Parathyroid adenoma (tissue), 2 donors: ENCODE results near the gene FUT7.

Experiments
- H2AFZ ChIP-seq: fragments of 300-600 bp; sonication (generic); one replicate; pipeline ENCODE4 v1.7.0; 2017; ENCODE audit warnings: antibody characterized with exemption, mild to moderate bottlenecking
- H3K27ac ChIP-seq: fragments of 300-600 bp; sonication (generic); one replicate; pipeline ENCODE4 v1.7.0; 2017
- H3K27me3 ChIP-seq: fragments of 300-600 bp; sonication (generic); one replicate; pipeline ENCODE4 v1.7.0; 2017; ENCODE audit warnings: low read length; ENCODE audit not compliant: control insufficient read depth, insufficient read depth
- H3K36me3 ChIP-seq: fragments of 300-600 bp; sonication (generic); one replicate; pipeline ENCODE4 v1.7.0; 2017; ENCODE audit warnings: low read length; ENCODE audit not compliant: control insufficient read depth, insufficient read depth
- H3K4me1 ChIP-seq: fragments of 300-600 bp; sonication (generic); one replicate; pipeline ENCODE4 v1.7.0; 2017; ENCODE audit warnings: control low read depth
- H3K4me2 ChIP-seq: fragments of 300-600 bp; sonication (generic); one replicate; pipeline ENCODE4 v1.7.0; 2017; ENCODE audit warnings: low read length
- H3K4me3 ChIP-seq: fragments of 300-600 bp; sonication (generic); one replicate; pipeline ENCODE4 v1.7.0; 2017; ENCODE audit warnings: low read depth, low read length
- H3K79me2 ChIP-seq: fragments of 300-600 bp; sonication (generic); one replicate; pipeline ENCODE4 v1.7.0; 2017; ENCODE audit warnings: control low read depth
- H3K9ac ChIP-seq: fragments of 300-600 bp; sonication (generic); one replicate; pipeline ENCODE4 v1.7.0; 2017; ENCODE audit warnings: mild to moderate bottlenecking
- H3K9me3 ChIP-seq: fragments of 300-600 bp; sonication (generic); one replicate; pipeline ENCODE4 v1.7.0; 2017; ENCODE audit warnings: low read length; ENCODE audit not compliant: control insufficient read depth
- CTCF ChIP-seq: fragments of 300-600 bp; sonication (generic); IDR thresholded peaks from one replicate; pipeline ENCODE4 v1.7.0; 2017; ENCODE audit warnings: antibody characterized with exemption, mild to moderate bottlenecking
- donor health status: primary hyperparathyroidism.

The FUT7 gene

DNA sequence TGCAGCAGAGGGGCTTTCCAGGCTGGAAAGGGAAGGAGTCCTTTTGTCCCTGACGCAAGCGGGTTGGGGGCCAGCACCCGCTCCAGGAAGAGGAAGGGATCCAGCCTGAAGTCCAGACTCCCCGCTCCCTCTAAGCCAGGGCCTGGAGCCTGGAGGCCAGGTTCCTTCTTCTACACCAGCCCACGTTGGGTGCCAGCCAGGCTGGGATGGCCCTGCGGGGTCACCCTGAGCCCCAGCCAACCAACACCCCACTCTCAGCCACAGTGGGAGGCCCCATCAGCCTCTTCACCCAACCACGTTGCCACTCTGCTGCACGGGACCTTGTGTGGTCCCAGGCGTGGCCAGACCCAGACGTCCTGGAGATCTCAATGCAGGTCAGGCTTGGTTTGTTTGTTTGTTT is 970 bp upstream of the FUT7 start:
- no peak overlapping the region for H3K27ac ChIP-seq
- no peak overlapping the region for H3K4me2 ChIP-seq
- H3K36me3 ChIP-seq: no peaks in the 10 kb centered on the region
- no peaks in the 10 kb centered on the region for H3K27me3 ChIP-seq
- H3K9ac ChIP-seq: no peak overlapping the region
- H3K9me3 ChIP-seq: no peaks in the 10 kb centered on the region
- TF ChIP-seq CTCF: no peak
- no peak overlapping the region for H2AFZ ChIP-seq
- no peaks in the 10 kb centered on the region for H3K79me2 ChIP-seq
- peaks cover 3% of the 10 kb centered on the region for H3K4me1 ChIP-seq
- H3K4me3 ChIP-seq: no peak overlapping the region

- H3K4me3 ChIP-seq: no peak overlapping the region
Observed at GRCh38 chr9:137030538-137031527, 1.1 kb downstream of the FUT7 start.

DNA sequence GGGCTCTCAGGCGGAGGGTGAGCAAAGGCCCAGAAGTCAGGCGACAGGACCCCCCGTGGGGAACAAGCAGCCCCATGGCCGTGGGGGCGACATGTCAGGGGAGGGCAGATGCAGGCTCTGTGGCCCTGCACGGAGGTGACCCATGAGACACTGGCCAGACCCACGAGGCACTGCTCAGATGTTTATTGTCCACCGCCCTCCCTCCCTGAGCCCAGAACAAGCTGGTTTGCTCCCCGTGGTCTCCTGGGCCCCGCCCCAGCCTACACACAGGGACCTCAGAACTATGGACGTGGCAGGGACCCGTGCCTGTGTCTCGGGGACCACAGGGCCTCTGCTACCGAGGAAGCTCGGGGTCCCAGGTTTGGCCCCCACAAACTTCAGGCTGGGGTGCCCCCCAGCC is 1.9 kb downstream of the FUT7 start:
- H3K4me3 ChIP-seq: no peak overlapping the region
- peaks cover 12% of the 10 kb centered on the region for H3K4me1 ChIP-seq
- H3K9me3 ChIP-seq: no peaks in the 10 kb centered on the region
- no peak for TF ChIP-seq CTCF
- no peak overlapping the region for H2AFZ ChIP-seq
- H3K36me3 ChIP-seq: no peaks in the 10 kb centered on the region
- no peak overlapping the region for H3K4me2 ChIP-seq
- no peaks in the 10 kb centered on the region for H3K27me3 ChIP-seq
- no peak overlapping the region for H3K27ac ChIP-seq
- no peak overlapping the region for H3K9ac ChIP-seq
- peaks cover 3% of the 10 kb centered on the region for H3K79me2 ChIP-seq

More at GRCh38 chr9:137030538-137031527, 1.1 kb downstream of the FUT7 start:
- TF ChIP-seq CTCF: no peak
- Histone ChIP-seq H3K9ac (no peak overlapping the region), H3K36me3 (no peaks in the 10 kb centered on the region), H3K79me2 (peaks cover 3% of the 10 kb centered on the region), H3K4me2 (no peak overlapping the region), H3K4me1 (peaks cover 12% of the 10 kb centered on the region), H2AFZ (no peak overlapping the region), H3K27ac (no peak overlapping the region), H3K27me3 (no peaks in the 10 kb centered on the region), H3K9me3 (no peaks in the 10 kb centered on the region)

- H3K4me2 ChIP-seq: peak overlapping the region; percentile 97
- no peak overlapping the region for H2AFZ ChIP-seq
- H3K27me3 ChIP-seq: no peaks in the 10 kb centered on the region
- H3K79me2 ChIP-seq: peaks cover 3% of the 10 kb centered on the region
- H3K9me3 ChIP-seq: no peaks in the 10 kb centered on the region
- H3K9ac ChIP-seq: no peak overlapping the region
- H3K4me1 ChIP-seq: peaks cover 12% of the 10 kb centered on the region
- no peak overlapping the region for H3K27ac ChIP-seq
- no peaks in the 10 kb centered on the region for H3K36me3 ChIP-seq
- TF ChIP-seq CTCF: peak; percentile 78
- no peak overlapping the region for H3K4me3 ChIP-seq
Observed at GRCh38 chr9:137029058-137029936, 2.6 kb downstream of the FUT7 start.
